ENCODE results near the gene SENP7.

- TF ChIP-seq POLR2A (IDR thresholded peaks at IDR 0.05) (no peak), CTCF (IDR thresholded peaks at IDR 0.05) (no peak), POLR2AphosphoS5 (IDR thresholded peaks at IDR 0.05) (no peak)
Observed at GRCh38 chr3:101544161-101544850, 31.3 kb upstream of the SENP7 start.
